GM18909 (cell line): ENCODE data around the gene SLITRK3.
"Not testable (repeated sequence)": the region's sequence is repeated elsewhere in the genome, so short reads cannot be mapped to it uniquely, and the experiment has no call there.

Source experiments
- ATAC-seq: cut with Tn5 transposase; IDR thresholded peaks from one replicate; pipeline ENCODE4 v1.9.1; 2021; ENCODE audit warnings: mild to moderate bottlenecking; ENCODE audit not compliant: unreplicated experiment, poor library complexity

SLITRK3 gene

DNA sequence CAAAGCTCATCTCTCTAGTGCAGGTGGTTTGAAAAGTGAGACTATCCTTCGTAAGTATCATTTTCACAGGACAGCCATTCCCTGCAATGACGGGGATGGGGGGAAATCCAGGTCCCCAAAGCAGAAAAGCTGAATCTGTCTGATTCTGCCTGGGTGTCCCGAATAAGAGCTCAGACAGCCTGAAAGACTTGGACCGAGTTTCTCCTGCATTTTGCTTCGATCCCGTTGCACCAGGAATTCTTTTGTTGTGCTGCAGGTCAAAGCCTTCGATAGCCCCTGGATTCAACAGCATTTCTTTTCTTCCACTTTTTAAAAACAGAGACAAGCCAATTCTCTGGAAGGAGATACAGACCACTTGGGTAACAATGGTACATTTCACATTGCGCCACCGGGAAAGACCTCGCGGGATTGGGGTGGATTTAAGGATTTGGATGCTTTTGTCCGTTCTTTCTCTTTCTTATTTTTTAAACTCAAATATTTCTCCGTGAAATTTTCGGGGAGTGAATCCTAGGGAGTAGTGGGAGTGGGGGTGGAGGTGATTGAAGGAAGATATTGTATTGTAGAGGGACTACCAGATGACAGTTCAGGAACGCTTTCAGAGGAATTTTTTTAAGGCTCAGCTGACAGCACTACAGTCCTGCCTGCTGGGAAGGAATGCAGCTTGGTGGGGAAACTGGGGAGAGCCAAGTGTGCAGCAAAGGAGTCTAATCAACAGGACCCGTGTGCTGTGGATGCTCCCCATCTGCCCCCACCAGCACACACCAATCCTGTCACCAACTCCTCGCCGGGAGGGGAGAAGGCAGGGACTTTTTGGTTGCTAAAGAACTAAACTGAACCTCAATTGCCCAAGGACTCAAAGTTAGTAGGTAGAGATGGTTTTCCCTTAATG, 2.6 kb downstream of the SLITRK3 start:
- no peak for ATAC-seq

DNA sequence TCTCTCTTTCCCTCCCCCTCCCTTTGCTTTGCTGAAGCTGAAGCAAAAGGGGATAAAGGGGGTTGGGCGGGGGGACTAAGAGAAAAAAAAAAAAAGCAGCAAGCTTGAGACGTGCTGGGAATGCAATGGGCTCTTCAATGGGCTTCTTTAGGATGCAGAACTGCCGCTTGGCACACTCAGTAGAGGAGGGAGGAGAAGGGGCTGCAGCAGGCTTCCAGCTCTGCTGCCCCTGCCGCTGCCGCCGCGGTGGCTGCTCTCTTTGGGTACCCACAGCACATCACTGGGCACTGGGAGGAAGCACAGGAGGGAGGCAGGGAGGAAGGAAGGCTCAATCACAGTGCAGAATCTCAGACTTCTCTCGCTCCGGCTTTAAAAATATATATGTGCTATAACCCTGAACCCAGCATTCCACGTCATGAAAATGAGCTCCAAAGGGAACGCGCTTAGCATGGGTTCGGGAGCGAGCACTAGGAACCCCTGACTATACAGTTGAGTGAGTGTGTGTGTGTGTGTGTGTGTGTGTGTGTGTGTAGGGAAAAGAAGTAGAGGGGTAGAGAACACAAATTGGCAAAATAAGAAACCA, 3.5 kb downstream of the SLITRK3 start:
- no peak for ATAC-seq

DNA sequence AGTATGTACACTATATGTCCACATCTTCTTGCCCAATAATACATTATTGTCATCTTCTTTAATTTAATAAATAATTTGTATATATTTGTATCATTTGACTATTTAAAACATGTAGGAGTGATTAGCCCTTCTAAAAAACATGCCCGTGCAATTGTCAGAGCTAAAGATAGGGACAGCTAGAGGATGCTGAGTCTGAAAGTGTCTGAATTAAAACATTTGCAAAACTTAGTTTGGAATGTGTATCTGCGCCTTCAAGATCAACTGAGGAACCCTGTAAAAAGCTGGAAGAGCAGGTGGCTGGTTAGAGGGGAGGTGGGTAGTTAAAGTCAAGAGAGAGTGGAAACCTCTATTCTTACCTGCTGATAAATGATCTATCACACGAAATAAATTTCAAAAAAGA, 4.7 kb downstream of the SLITRK3 start:
- ATAC-seq: no peak

DNA sequence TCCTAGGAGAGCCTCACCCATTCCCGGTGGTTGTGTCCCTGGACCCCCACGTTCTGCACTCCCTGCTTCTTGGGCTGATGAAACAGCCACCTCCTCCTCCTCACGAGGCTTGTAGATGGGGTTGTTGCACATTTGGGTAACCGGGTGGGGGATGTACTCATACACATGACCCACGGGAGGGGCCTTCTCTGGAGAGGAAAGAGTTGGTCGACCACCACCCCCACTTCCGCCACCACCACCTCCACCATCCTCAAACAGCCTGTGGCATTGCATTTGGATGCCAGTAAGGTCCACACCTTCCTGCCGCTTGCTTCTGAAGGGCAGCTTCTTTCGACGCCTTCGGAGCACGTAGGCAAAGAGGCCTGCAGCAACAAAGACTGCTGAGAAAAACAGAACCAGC, 7.7 kb downstream of the SLITRK3 start:
- ATAC-seq: no peak

DNA sequence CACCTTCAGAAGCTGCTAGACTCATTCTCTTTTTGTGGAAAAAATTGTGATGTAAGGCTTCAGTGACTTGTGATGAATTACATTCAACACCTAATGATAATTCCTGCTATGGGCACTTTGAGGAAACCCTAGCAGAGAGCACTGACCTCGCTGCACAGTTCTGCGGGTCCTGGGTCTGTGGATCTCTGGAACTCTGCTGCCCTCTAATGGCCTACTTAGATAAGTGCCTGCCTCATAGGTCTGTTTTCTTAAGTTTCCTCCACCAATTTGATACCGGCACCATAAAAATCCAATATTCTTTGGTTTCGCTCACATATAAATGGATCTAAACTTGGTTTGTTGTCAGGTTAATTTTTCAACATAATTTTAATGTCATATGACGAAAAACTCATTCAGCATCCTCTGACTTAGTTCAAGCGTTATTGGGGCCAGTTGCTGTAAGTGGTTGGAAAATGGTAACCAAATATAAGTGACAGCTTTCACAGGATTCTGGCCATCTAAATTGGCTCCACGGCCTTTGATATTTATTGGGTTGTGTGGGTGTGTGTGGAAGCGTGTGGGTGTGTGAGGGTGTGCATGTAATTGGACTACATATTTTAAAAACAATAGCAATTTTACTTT, 10.4 kb downstream of the SLITRK3 start:
- peak; percentile 97 for ATAC-seq

DNA sequence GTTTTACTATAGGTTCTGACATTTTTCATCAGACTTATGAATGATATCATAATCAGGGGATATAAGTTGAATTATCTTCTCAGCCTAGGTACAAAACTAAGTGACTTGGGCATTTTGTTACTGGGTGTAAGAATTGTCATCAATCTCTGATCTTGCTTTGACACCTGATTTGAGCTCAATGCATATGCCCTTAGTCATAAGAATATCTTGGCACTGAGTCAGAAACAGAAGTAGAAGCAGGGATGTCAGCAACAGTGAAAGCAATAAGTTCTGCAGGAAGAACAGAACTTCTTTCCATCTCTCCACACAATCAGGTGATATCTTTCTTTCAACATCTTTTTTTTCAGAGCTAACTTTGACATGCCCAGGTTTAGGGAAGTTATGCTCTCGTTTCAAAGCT, 14.6 kb downstream of the SLITRK3 start:
- ATAC-seq: no peak

DNA sequence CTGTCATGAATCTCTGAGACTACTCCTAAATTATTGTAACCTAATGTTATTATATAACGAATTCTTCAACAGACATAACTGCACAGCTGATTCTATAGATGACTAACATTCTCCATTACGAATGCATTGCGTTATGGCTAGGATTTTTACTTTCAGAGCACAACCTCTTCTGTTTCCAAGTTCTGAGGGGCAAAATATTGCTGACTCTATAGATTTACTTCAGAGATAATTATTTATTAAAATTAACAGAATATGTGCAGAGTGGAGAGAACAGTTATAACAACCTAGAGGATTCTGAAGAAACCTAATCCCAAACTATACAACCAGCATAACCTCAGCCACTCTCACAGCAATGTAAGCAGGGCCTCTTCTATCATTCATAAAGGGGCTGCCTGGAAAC, 25.9 kb downstream of the SLITRK3 start:
- no peak for ATAC-seq

DNA sequence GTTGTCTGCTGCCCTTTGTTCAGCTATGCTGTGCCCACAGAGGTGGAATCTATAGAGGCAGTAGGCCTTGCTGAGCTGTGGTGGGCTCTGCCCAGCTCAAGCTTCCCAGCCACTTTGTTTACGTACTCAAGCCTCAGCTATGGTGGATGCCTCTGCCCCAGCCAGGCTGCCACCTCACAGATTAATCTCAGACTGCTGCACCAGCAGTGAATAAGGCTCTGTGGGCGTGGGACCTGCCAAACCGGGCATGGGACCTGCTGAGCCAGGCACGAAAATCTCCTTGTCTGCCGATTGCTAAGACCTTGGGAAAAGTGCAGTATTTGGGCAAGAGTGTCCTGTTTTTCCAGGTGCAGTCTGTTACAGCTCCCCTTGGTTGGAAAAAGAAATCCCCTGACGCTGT, 26.8 kb downstream of the SLITRK3 start:
- ATAC-seq: no peak

DNA sequence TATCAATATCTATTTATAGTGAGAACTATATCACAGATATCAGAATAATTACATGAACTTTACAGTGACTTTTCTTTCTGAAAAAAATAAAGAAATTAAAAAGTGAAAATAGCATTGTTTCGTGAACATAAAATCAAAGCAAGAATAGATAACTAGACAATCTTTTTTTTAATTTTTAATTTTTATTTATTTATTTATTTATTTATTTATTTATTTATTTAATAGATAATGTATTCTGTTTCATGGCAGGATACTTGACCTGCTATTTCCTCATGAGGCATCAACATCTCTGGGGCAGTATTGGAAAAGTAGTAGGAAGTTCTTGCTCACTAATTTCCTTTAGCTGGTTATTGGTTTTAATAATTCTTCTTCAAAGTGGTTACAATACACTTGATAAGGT, 33.3 kb downstream of the SLITRK3 start:
- no peak for ATAC-seq

DNA sequence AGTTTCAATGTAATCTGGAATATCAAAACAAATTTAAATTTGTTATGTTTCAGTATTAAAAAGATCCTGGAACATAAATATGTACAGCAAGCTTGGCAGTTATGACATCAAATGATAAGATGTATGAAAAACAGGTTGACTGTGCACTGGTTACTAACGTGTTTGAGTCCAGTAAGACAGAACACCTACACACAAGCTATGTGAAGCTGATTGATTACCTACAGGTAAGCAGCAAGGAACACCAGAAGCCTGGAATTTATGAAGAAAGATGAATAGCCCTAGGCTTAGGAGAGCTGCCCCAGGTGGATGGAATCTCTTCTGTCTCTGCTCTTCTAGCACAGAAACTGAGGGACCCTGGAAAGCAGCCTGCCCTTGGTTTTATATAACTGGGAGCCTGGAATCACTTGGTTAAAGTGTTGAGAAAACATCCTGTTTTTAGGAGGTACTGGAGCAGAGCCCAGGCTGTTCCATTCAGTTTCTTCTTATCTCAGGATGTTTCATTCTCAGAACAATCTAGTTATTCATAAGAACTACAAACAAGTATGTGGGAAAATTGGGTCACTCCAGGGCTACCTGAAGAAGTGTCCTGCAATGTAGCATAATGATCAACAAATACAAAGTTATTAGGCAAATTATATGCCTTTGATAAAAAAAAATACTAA, 36.3 kb downstream of the SLITRK3 start:
- no peak for ATAC-seq

DNA sequence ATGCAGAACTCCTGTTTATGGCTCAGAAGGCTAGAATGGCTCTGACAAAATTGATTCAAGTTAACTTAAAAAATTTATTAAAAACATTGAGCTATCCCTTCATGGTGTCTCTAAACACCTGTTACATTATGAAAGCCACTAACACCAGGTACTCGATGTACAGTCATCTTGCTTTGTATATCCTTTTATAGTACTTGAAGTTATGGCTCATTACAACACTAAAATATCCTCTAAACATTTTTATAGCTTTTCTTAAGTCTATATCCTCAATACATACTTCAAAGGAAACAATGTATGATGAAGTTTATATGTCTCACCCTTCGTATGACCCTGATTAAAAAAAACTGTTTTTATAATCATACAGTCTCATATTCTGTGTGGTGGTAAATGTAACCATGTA, 38.2 kb downstream of the SLITRK3 start:
- ATAC-seq: no peak

DNA sequence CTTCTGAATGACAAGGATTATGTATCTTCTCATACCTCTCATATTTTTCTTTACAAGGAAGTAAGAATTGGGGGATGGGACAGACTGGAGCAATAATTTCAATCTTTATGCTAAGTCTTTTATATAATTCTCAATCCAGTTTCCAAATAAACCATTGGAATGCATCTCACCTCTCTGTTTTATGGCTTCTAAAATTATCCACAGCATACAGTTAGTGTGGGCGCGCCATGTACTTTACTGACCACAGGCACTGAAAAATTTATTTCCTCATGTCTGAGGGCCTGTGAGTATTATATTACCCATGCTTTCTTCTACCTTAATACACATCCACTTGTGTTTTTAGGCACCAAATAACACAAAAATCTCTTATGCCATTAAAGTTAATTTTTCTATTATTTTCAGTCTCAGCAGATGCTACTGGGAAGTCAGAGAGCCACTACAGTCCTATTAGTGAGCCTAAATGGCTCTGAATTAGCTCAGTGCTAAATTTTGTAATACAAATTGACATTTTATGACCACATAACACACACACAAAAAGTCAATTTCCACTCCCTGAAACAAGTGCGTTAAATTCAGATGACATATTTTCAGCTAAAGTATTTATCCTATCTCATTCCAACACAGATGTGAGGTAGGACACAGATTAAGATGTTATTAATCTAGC, 39.3 kb downstream of the SLITRK3 start:
- no peak for ATAC-seq

DNA sequence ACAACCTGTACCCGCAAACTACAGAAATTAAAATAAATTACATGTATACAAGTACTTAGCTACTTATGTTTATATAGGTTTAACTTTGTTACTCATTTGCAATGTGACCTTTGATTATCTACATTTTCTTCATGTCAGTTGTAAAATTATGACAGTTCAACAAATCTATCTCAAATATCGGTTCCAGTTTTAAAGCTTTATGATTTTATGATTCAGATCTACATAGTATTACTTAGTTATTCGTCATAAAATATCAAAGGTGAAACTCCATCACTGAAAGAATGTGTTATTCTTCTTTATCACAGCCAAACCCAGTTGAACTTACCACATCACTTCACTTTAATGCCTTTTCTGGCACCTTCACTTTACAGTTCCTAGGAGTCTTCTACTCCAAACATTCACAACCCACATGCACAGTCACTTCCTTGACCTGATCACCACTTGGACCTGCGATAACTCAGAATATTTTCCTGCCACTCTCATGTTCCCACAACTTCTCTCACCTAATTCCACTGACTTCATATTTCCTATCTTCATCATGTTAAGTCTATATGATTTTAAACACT, 47.2 kb downstream of the SLITRK3 start:
- ATAC-seq: no peak

DNA sequence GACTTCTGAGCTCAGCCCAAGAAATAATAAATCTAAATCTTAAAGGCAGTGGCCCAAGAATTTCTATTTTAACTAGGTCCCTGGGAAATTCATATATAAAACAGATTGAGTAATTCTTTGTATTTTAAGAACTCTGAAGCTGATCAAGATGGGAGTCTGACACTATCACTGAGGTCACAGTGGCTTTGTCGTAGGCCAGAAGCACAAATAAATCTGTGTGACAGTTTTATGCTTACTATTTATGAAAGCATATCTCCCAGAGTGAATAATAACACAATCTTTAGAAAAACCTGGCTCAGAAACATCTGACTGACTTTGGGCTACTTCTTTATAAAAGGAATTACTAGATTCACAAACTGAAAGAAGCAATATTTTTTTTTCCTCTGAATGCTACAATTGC, 51.9 kb downstream of the SLITRK3 start:
- no peak for ATAC-seq

DNA sequence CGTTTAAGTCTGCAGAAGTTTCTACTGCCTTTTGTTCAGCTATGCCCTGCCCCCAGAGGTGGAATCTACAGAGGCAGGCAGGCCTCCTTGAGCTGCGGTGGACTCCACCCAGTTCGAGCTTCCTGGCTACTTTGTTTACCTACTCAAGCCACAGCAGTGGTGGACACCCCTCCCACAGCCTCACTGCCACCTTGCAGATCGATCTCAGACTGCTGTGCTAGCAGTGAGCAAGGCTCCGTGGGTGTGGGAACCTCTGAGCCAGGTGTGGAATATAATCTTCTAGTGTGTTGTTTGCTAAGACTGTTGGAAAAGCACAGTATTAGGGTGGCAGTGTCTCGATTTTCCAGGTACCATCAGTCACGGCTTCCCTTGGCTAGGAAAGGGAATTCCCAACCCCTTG, 56.3 kb downstream of the SLITRK3 start:
- not testable (repeated sequence) for ATAC-seq
